C4-2B (cell line): Measurements from ENCODE around the gene SCFD1.

Source experiments
- ZFX ChIP-seq: fragments of 450-650 bp; IDR thresholded peaks from 2 replicates; pipeline ENCODE4 v1.6.1; 2017
- TF ChIP-seq, protein P1 (sequence below): fragments of 450-650 bp; conservative IDR thresholded peaks from 2 replicates; pipeline ENCODE4 v1.5.1; 2017; ENCODE audit warnings: mild to moderate bottlenecking

GRCh38 chr14:30584058-30584630 lies 38.0 kb upstream of the SCFD1 start:
- TF ChIP-seq, protein P1, sequence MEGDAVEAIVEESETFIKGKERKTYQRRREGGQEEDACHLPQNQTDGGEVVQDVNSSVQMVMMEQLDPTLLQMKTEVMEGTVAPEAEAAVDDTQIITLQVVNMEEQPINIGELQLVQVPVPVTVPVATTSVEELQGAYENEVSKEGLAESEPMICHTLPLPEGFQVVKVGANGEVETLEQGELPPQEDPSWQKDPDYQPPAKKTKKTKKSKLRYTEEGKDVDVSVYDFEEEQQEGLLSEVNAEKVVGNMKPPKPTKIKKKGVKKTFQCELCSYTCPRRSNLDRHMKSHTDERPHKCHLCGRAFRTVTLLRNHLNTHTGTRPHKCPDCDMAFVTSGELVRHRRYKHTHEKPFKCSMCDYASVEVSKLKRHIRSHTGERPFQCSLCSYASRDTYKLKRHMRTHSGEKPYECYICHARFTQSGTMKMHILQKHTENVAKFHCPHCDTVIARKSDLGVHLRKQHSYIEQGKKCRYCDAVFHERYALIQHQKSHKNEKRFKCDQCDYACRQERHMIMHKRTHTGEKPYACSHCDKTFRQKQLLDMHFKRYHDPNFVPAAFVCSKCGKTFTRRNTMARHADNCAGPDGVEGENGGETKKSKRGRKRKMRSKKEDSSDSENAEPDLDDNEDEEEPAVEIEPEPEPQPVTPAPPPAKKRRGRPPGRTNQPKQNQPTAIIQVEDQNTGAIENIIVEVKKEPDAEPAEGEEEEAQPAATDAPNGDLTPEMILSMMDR = no peak
- no peak for TF ChIP-seq ZFX
